ENCODE measurements around the gene PREP. TPM values are rescaled to one million over a fixed set of nuclear protein-coding genes. Genes with fewer than 3 reads are reported as not detected.
"Not testable (repeated sequence)": the region's sequence is repeated elsewhere in the genome, so short reads cannot be mapped to it uniquely, and the experiment has no call there.

PREP gene
- total RNA-seq, 1 experiment from 2014 or later = 51.6 TPM

DNA sequence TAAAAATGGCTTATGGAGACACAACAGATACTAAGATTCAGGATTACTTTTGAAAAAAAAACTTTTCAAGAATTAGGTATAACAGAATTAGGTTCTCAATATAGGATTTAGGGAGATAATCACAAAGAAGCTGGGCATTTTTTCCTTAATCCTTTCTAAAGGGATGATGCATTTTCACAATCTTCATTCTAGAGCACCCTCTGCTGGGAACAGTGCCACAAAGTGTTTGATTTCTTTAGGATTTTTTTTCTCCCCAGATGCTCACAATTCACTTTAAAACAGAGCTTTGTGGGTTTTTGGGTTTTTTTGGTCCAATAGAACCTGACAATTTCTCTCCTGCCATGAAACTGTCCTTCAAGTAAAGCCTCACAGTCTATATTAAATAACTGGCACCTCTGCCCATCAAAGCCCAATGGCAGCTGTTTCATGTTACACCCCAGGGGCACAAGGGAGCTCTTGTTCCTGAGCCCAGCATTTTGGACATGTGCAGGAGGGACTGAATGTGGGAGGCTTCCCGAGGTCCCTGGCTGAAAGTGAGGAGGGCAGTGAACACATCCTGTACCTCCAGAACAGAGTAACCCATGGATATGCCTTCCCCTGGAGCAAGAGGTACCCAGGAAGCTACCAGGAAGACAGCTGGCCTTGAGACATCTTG is 39.7 kb downstream of the PREP start:
- peak; percentile 58 for DNase-seq (ENCODE audit: low read depth, low spot score)
- in situ Hi-C loops (cut with HindIII; ENCODE audit: low pct_unique_long_range_greater_than_20kb, low sequenced_read_pairs) = no loop called here

DNA sequence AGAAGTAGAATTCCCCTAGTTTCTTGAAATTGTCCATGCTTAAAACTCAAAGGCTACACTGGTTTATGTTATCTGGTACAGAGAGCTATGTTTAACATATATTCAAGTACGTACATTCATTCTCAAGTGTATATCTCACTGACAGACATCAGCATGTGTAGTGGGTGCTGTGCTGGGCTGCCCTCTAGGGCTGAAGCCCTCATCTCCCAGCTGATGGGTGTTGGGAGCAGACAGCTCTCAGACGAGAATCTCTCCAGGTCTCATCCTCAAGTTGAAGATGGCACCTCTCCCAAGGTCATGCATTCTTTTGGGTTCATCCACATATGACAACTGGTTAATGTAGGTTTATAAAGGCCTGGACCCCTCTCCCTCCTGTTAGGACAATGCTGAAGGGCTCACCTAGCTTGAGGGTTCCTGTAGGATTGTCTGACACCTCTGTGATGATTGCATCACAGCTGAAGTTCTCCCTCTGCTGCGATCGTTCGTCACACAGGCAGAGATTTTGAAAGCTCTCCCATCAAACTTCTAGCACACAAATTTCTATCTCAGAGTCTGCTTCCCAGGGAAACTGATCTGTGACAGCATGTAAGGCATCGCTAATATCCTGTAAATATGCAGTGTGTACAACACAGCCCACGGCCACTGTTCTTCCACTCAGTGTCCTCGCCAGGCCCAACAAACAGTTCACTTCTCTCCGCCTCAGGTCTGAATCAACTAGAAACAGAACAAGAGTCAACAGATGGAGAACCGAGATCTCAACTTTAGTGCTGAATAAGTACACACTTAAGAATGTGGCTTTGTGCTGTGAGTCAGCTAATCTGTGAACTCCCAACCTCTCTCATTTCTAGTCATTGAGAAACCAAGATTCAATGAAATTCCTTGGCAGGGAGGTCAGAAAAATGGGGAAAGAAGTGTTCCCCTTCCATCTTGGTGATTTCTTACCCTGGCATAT is 43.2 kb downstream of the PREP start:
- in situ Hi-C loops (cut with HindIII; ENCODE audit: low pct_unique_long_range_greater_than_20kb, low sequenced_read_pairs) = no loop called here
- no peak for DNase-seq (ENCODE audit: low read depth, low spot score)

DNA sequence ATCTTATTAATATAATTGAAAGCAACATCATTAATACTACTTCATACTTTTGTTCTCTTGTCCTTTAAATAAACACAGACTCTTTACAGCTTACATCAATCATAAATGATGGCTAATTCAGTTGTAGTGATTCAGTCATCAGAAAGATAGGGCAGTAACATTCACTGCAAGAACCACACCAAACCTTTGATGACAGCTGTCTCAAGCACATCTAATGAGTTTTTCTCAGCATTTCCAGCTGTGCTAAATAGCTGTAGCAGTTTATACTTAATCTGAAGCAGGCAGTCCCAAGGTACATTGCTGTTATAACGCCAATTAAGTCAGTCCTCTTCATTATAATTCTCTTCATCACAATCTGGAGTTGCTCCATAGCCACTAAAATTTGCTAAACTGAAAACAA is 45.7 kb downstream of the PREP start:
- in situ Hi-C loops (cut with HindIII; ENCODE audit: low pct_unique_long_range_greater_than_20kb, low sequenced_read_pairs) = no loop called here

DNA sequence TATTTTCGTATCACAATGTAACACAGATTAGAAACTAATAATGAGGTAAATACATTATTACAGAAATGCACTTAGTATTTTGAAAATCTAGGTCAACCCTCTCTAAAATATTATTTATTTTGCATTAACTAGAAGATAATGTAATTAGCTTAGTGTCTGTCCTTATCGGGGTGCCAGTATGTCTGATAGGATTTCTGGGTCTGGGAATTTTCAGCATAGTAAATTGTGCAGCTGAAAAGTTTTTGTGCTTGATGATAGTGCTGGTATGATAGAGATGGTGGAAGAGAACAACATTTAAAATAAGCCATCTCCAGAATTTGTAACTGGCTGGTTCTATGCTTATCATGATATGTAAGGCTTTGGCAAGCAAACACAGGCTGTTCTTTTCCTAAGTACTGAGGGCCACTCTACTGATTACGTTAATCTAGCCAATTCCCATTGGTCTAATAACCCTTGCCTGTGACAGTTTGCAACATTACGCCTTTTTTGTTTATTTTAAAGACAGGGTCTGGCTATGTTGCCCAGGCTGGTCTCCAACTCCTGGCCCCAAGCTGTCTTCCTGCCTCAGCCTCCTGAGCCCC is 50.8 kb downstream of the PREP start:
- DNase-seq (ENCODE audit: low read depth, low spot score) = no peak
- in situ Hi-C loops (cut with HindIII; ENCODE audit: low pct_unique_long_range_greater_than_20kb, low sequenced_read_pairs) = no loop called here

More for the DNA sequence above, 45.7 kb downstream of the PREP start:
- DNase-seq (ENCODE audit: low read depth, low spot score) = no peak

DNA sequence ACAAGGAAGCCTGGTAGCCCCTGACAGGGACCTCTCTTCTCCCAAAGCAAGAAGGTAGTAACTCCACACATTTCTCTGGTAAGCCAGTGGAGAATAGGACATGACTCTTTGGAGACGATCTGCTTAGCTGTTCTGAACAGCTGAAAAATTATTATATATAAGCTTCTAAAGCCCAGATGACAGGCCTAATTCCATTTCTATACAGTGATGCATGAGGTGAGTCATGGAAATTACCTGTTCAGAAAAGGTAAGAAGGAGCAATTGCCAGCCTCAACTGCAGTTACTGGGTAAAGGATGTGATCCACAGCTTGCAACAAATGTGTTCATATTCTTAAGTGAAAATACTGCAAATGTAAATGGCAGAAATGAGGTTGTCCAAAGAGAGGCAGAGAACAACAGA is 54.0 kb downstream of the PREP start:
- no peak for DNase-seq (ENCODE audit: low read depth, low spot score)

DNA sequence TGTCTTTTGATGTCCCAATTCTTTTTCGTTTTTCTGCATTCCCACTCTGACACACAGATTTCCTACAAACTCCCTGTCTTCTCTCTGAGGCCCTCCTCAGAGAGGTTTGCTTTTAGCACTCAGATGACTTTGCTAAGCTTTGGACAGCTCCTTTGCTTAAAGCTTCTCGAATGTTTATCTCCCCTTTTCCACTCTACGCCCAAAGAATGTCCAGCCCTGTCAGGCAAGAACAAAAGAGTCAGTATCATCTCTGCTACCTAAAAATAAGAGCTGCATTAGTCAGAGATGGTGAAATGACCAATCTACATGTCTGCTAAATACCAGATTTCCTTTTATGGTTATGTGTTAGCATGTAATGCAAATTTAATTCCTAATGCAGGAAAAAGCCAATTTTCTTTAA is 56.8 kb downstream of the PREP start:
- peak; percentile 86 for DNase-seq (ENCODE audit: low read depth, low spot score)
- in situ Hi-C loops (cut with HindIII; ENCODE audit: low pct_unique_long_range_greater_than_20kb, low sequenced_read_pairs) = no loop called here

More for the DNA sequence above, 54.0 kb downstream of the PREP start:
- in situ Hi-C loops (cut with HindIII; ENCODE audit: low pct_unique_long_range_greater_than_20kb, low sequenced_read_pairs) = no loop called here

DNA sequence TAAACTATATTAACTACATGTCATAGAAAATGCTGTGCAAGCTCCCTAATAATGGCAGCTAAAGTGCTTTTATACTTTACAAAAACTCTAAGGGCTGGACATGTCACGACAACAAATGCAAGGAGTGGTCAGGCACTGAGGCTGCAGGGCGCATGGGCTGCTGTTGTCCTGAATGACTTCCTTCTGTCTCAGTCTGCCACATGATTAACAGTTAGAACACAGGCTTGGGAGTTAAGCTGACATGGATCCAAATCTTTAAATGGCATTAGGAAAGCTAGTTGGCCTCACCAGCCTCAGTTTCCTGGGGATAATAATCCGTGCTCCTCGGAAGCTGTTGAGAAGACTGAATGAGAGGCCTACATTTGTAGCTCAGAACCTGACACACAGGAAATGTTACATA is 57.4 kb downstream of the PREP start:
- in situ Hi-C loops (cut with HindIII; ENCODE audit: low pct_unique_long_range_greater_than_20kb, low sequenced_read_pairs) = no loop called here

DNA sequence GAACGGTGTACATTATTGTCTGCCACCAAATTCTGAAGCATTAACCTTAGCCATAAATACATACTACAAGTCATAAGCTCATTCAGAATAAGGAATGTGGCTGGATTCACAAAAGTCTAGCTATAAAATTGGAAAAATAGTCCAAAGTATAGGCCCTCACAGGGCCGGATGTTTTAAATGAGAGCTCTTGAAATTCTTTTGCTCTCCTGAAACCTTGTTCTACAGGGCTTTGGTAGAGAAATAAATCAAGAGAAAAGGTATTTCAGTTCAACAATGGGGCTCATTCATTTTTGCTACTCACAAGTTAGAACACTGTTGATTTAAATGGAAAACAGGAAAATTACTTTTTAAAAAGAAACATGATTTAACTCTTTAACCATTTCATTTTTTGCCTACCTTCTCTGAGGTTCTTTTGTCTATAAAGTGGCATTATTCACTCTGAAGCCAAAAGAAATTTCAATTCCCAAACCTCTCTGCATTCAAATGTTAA is 58.0 kb downstream of the PREP start:
- no peak for DNase-seq (ENCODE audit: low read depth, low spot score)

More for the DNA sequence above, 57.4 kb downstream of the PREP start:
- DNase-seq (ENCODE audit: low read depth, low spot score) = peak; percentile 65

DNA sequence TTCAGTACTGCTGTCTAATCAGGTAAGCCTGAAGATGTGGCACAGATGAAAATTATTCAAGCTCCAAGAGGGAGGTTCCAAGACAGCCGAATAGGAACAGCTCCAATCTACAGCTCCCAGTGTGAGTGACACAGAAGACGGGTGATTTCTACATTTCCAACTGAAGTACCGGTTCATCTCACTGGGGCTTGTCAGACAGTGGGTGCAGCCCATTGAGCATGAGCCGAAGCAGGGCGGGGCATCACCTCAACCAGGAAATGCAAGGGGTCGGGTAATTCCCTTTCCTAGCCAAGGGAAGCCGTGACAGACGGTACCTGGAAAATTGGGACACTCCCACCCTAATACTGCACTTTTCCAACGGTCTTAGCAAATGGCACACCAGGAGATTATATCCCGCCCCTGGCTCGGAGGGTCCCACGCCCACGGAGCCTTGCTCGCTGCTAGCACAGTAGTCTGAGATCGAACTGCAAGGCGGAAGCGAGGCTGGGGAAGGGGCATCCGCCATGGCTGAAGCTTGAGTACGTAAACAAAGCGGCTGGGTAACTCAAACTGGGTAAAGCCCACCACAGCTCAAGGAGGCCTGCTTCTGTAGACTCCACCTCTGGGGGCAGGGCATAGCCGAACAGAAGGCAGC is 64.4 kb downstream of the PREP start:
- DNase-seq (ENCODE audit: low read depth, low spot score); in situ Hi-C loops (cut with HindIII; ENCODE audit: low pct_unique_long_range_greater_than_20kb, low sequenced_read_pairs): not testable (repeated sequence)

More for the DNA sequence above, 58.0 kb downstream of the PREP start:
- in situ Hi-C loops (cut with HindIII; ENCODE audit: low pct_unique_long_range_greater_than_20kb, low sequenced_read_pairs) = no loop called here

DNA sequence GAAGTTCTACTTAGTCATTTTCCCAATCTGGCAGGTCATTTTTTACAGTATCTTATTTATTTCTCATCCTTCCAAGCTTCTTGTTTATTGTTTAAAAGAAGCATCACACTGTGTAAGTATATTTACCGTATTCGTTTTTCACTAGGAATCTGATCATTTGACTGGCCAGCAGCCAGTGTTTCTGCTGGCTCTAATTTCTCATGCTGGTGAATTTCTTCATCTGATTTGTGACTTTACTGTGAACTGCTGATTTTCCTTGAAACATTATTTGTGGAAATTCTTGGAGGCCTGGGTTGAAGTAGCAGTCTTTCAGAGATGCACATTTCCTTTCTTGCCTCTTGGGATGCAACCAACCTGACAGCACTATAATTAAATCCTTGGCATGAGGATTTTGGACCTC is 65.9 kb downstream of the PREP start:
- in situ Hi-C loops (cut with HindIII; ENCODE audit: low pct_unique_long_range_greater_than_20kb, low sequenced_read_pairs) = no loop called here
- DNase-seq (ENCODE audit: low read depth, low spot score) = no peak

DNA sequence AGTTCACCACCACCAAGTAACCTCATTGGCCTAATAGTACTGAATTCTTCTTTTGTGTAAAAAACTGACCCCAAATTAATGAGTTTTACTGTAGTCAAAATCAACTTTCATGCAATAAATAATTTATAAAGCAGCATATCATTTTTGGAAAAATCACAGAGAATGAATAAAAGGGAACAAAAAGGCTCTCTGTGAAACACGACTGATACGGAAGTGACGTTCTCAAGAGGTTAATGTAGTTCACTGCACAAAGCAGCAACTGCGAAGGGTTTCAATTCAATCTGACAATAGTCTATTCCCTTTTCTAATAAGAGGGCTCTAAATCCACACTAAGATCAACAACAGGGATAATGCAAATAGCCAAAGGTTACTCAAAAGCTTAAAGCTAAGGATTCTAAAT is 70.3 kb downstream of the PREP start:
- no peak for DNase-seq (ENCODE audit: low read depth, low spot score)
- in situ Hi-C loops (cut with HindIII; ENCODE audit: low pct_unique_long_range_greater_than_20kb, low sequenced_read_pairs) = no loop called here

DNA sequence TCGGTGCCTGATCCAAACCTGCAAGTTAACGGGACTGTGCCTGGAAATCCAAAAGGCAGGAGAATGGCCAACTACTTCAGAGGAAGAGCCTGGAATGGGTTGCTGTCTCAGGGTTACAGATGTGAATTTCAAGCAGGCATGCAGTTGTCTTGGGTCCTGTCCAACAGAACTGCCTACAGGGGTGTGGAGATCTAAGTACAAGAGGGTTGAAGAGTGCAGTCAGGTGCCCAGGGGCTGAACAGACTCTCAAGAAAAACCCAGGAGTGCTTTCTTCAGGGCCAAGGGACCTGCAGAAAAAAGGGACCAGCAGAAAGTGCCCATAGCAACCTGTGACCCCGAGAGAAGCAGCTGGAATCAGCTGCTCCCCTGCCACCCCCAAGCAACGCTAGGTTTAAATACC is 71.0 kb downstream of the PREP start:
- in situ Hi-C loops (cut with HindIII; ENCODE audit: low pct_unique_long_range_greater_than_20kb, low sequenced_read_pairs) = no loop called here
- no peak for DNase-seq (ENCODE audit: low read depth, low spot score)

DNA sequence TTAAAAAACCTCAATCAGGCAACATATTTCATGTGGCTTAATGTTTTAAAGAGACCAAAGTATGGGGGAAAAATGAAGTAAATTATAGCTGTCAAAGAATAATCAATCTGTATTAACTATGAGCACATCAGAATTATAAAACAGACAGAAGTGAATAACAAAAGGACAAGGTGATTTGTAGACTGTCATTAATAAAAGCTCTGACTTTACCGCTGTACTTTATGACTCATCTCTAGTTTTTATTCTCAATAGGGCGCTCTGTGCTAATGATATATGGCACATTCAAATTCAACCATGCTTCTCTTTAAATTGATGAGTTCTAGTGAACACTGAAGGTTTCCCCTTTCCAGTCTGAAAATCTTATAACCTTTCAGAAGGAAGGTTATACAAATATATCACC is 72.0 kb downstream of the PREP start:
- no peak for DNase-seq (ENCODE audit: low read depth, low spot score)
- in situ Hi-C loops (cut with HindIII; ENCODE audit: low pct_unique_long_range_greater_than_20kb, low sequenced_read_pairs) = no loop called here

DNA sequence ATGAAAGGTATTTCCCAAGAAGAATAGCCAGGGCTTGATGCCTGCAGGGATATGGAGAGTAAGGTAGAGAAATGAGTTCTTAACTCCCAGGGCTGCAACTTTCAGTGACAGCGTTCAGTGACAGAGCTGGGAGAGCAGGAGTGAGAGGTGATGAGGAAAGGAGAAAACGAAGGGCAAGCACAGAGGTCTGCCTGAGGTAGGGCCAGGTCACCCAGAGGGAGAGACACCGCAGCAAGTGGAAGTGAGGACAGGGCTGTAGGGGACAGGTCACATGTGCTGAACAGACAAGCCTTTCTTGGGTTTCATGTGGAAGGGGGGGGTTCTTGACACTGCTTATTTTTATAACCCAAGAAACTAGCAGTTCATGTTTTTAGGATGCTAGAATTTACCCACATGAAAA is 72.5 kb downstream of the PREP start:
- in situ Hi-C loops (cut with HindIII; ENCODE audit: low pct_unique_long_range_greater_than_20kb, low sequenced_read_pairs) = no loop called here

DNA sequence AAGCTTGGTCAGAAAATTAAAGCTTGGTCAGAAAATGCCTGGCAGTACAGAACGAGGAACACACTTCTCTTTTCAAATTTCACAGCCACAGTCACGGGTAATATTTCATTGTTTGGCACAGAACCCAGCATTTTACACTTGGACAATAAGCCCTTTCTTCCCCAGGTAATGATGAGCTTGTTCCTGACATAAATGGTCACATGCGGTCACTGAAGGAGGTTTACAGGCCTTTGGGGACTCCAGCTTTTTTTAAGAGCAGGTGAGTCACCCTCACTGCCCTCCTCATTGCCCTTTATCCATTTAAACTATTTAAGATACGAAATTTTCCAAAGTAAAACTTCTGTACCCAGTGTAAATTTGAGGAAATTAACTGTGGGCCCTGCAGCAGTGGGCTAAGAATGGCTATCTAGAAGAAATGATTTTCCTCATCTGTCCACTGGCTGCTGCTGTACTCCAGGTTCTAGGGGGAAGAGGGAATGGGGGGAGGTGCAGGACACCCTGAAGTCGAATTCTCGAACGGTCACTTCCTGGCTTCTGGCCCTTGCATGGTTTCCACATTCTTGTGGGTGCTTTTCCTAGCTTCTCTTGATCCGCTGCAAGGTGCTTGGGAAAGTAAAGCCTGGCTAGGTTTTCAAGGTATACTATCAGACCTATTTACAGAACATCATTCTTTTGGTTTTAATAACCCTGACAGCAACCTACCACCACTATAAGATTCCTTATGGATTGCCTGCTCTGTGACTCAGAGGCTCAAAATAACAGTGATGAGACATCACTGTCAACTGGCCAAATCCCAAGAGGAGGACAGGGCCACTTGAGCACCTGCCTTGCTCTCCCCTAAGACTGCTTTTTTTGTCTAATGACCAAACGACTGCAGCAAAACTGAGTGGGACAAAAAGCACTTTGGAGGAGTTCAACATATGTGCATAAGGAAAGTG is 75.8 kb downstream of the PREP start:
- in situ Hi-C loops (cut with HindIII; ENCODE audit: low pct_unique_long_range_greater_than_20kb, low sequenced_read_pairs) = no loop called here
- DNase-seq (ENCODE audit: low read depth, low spot score) = peak; percentile 97

More for the DNA sequence above, 72.5 kb downstream of the PREP start:
- no peak for DNase-seq (ENCODE audit: low read depth, low spot score)

DNA sequence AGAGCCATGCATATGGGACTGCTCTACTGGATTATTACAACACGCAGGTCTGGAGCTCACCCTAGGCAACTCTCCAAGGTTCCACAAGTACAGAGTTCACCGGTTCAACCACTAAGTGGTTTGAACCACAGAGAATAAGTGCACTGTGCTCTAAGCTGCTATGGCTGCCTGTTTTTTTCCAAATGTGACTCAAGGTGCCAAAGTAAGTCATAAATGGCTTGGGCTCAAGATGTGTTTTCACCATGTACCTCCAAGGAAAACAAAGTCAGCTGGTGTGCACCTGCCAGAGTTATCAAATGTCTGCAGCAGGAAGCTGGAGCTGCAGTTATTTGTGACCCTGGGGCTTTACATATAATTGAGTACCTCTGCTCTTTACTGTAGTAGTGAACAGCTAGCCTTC is 76.7 kb downstream of the PREP start:
- in situ Hi-C loops (cut with HindIII; ENCODE audit: low pct_unique_long_range_greater_than_20kb, low sequenced_read_pairs) = no loop called here
- no peak for DNase-seq (ENCODE audit: low read depth, low spot score)

DNA sequence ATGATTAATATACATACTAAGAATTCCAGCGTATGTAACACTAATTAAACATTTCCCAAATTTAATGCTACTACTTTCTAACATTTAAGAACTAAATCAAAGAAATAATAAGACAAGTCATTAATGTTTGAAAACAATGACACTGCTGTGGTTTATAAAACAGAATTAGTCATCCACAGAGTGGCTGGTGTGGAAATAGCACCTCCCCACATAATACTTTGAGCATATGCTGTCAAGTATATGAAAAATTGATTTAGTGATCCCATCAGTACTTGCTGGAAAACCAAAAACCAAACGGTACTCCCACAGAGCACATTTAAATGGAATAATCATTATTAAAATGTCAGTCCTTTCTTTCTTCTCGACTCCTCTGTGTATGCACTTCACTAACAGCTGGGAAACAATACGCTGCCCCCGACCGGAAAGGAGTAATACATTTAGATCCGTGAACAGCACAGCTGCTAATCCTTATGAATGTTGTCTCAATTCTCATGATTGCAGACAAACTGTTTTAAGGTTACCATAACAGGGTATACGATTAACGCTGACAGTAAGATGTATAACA is 78.4 kb downstream of the PREP start:
- in situ Hi-C loops (cut with HindIII; ENCODE audit: low pct_unique_long_range_greater_than_20kb, low sequenced_read_pairs) = no loop called here
- no peak for DNase-seq (ENCODE audit: low read depth, low spot score)

Measured in SK-MEL-5 (cell line).